Epithelial cell of proximal tubule (primary cell): Measurements from ENCODE around the gene MOGAT3. TPM values are rescaled to one million over a fixed set of nuclear protein-coding genes. Genes with fewer than 3 reads are reported as not detected.

ENCODE experiments used
- DNase-seq: peaks from one replicate; pipeline ENCODE4 v3.0.0-alpha.2; 2011; ENCODE audit warnings: low read depth
- H3K4me3 ChIP-seq: 2 replicates; pipeline ENCODE4 v1.5.1; 2011; ENCODE audit warnings: low read depth, mild to moderate bottlenecking, low read length
- CTCF ChIP-seq: conservative IDR thresholded peaks from 2 replicates; pipeline ENCODE4 v1.5.1; 2012; ENCODE audit warnings: low read depth, mild to moderate bottlenecking, low read length
- total RNA-seq: library from RNA; depleted of rRNA; stranded (reverse); fragments of >200 nt; gene quantifications from 2 replicates; pipeline ENCODE4 v1.2.3, GENCODE V29; 2015

The MOGAT3 gene
- total RNA-seq, 1 donor from 2014 or later, result not detected

GRCh38 chr7:101163279-101164070 lies 37.4 kb downstream of the MOGAT3 start:
- H3K4me3 ChIP-seq, result peak overlapping the region; percentile 65
- no peak for DNase-seq
- TF ChIP-seq CTCF, result no peak

GRCh38 chr7:101162551-101163278 lies 38.1 kb downstream of the MOGAT3 start:
- DNase-seq, result no peak
- H3K4me3 ChIP-seq, result peak overlapping the region; percentile 43
- TF ChIP-seq CTCF, result no peak

- TF ChIP-seq CTCF, result no peak
- no peak for DNase-seq
- H3K4me3 ChIP-seq, result no peak overlapping the region
Observed at GRCh38 chr7:101161692-101162471, 39.0 kb downstream of the MOGAT3 start.

GRCh38 chr7:101160910-101161309 lies 39.9 kb downstream of the MOGAT3 start:
- H3K4me3 ChIP-seq, result no peak overlapping the region
- TF ChIP-seq CTCF, result no peak
- no peak for DNase-seq

- H3K4me3 ChIP-seq, result no peak overlapping the region
- no peak for DNase-seq
Observed at GRCh38 chr7:101159696-101160674, 40.9 kb downstream of the MOGAT3 start.

More at GRCh38 chr7:101159696-101160674, 40.9 kb downstream of the MOGAT3 start:
- TF ChIP-seq CTCF, result no peak
